ENCODE measurements around the gene GEMIN7. TPM values are rescaled to one million over a fixed set of nuclear protein-coding genes. Genes with fewer than 3 reads are reported as not detected.

The GEMIN7 gene
- total RNA-seq, 1 donor: 16.0 TPM

DNA sequence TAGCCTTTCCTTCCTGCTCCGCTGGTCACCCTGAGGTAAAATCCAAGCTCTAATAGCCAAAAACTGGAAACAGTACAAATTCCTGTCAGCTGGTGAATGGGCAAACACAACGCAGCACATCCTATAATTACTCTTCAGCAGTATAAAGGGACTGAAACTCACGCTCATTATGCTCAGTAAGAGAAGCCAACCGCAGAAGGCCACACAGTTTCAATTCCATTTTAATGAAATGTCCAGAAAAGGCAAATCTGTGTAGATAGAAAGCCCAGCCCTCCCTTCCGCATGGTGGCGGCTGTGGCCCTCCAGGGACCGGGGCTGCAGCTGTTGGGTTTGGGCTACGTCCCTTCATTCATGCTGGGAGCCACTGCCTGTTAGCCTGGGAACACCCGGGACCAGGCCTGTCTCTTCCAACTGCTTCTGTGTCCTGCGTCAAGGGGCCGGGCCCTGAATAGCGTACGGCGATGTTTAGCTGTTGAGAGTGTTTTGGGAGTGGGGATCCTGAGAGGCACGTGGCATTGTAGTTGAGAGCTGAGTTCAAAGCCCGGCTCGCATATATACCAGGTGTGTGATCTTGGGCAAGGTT is 58.2 kb downstream of the GEMIN7 start:
- no peak for DNase-seq (ENCODE audit: low read depth)
- no peak overlapping the region for H3K4me3 ChIP-seq (ENCODE audit: low read depth, low read length)
- TF ChIP-seq, protein P1, sequence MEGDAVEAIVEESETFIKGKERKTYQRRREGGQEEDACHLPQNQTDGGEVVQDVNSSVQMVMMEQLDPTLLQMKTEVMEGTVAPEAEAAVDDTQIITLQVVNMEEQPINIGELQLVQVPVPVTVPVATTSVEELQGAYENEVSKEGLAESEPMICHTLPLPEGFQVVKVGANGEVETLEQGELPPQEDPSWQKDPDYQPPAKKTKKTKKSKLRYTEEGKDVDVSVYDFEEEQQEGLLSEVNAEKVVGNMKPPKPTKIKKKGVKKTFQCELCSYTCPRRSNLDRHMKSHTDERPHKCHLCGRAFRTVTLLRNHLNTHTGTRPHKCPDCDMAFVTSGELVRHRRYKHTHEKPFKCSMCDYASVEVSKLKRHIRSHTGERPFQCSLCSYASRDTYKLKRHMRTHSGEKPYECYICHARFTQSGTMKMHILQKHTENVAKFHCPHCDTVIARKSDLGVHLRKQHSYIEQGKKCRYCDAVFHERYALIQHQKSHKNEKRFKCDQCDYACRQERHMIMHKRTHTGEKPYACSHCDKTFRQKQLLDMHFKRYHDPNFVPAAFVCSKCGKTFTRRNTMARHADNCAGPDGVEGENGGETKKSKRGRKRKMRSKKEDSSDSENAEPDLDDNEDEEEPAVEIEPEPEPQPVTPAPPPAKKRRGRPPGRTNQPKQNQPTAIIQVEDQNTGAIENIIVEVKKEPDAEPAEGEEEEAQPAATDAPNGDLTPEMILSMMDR (IDR thresholded peaks at IDR 0.05; ENCODE audit: insufficient read depth, low read length): no peak

DNA sequence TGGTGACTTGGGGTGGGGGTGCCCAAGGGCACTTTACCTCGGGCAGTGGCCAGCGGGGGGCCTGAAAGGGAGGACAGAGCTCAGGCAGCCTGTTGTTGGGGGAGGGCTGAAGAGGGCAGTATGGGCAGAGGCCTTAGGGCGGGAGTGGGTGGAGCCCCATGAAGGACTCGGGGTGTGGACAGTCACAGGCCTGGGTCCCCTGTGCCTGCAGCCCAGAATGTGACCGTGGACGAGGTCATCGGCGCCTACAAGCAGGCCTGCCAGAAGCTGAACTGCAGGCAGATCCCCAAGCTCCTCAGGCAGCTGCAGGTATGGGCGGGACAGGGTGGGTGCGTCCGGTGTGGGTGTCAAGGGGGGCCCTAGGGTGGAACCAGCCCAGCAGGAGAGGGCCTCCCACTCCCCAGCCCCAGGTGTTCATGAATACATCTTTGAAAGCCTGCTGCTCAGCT is 59.3 kb downstream of the GEMIN7 start:
- H3K4me3 ChIP-seq (ENCODE audit: low read depth, low read length): no peak overlapping the region
- no peak for DNase-seq (ENCODE audit: low read depth)
- TF ChIP-seq, protein P1 (IDR thresholded peaks at IDR 0.05; ENCODE audit: insufficient read depth, low read length): no peak

DNA sequence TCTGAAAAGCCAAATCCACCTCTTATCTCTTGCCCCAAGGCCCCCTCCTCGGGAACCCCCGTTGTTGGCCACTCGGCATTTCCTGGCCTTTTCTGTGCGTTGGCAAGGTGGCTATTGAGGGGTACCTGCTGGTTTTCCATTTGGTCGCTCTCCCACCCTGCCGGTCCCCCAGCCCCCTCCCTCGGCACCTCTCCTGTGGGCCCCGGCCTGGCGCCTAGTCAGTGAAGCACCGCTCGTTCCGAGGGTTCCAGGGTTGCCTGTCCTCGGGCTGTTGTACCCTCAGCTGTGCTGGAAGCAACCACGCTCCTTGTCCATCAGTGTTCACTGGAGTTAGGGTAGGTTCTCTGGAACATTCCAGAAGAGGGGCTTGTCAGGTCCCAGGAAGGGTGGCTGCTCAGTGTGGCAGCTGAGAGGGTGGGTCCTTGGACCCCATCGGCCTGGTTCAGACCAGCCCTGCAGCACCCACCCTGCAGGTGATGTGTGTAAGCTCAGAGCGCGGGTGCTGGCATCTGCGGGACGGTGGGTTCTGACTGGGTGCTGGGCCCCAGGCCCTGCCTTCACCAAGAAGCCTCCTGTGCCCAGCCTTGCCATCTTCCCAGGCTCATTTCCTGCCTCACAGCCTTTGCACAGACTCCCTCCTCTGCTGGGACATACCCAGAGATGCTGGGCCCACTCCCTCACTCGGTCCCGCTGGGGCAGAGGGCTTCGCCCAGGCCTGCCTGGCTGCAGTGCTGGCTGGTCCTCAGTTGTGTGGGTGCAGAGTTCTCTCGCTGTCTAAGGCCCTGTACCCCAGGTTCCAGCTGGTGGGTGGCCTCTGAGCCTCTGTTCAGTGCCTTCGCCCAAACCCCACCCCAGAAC is 60.5 kb downstream of the GEMIN7 start:
- H3K4me3 ChIP-seq (ENCODE audit: low read depth, low read length): no peak overlapping the region
- DNase-seq (ENCODE audit: low read depth): no peak
- TF ChIP-seq, protein P1 (IDR thresholded peaks at IDR 0.05; ENCODE audit: insufficient read depth, low read length): no peak

DNA sequence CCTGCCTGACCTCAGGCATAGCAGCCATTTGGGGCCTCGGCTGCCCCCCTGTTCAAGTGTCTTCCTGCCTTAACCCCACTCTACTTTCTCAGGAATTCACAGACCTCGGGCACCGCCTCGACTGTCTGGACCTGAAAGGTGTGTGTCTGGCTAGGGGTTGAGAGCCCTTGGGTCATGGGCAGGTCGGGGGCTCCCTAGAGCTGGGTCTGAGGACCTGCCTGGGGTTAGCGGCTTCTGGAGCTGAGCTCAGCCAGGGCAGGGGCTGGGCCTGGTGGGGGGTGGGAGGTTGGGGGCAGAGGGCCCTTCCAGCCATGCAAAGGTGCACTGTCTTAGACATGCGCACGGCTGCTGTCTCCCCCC is 61.1 kb downstream of the GEMIN7 start:
- no peak for DNase-seq (ENCODE audit: low read depth)
- TF ChIP-seq, protein P1 (IDR thresholded peaks at IDR 0.05; ENCODE audit: insufficient read depth, low read length): no peak

DNA sequence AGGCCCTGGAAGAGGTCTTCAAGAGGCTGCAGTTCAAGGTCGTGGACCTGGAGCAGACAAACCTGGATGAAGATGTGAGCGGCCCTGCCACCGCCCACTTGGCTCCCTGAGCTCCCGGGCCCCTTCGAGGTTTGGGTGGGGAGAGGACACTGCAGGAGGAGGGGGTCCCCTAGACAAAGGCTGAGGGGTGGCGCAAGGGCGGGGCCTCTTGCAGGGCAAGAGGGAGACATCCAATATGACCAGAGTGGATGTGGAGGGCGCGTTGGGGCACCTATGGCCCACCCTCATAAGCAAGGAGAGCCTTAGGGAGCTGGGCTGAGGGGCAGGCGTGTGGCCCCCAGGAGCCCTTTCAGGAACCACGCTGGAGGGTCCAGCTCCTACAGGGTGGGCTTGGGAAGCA is 61.5 kb downstream of the GEMIN7 start:
- TF ChIP-seq, protein P1 (IDR thresholded peaks at IDR 0.05; ENCODE audit: insufficient read depth, low read length): no peak
- DNase-seq (ENCODE audit: low read depth): no peak
- no peak overlapping the region for H3K4me3 ChIP-seq (ENCODE audit: low read depth, low read length)

More for the DNA sequence above, 61.1 kb downstream of the GEMIN7 start:
- no peak overlapping the region for H3K4me3 ChIP-seq (ENCODE audit: low read depth, low read length)

Small RNAs within 50 kb of the gene (small RNA-seq; reads per million reads assigned to genes)
- not detected for gene RNU6-611P

Other genes with a start within 250 kb of the GEMIN7 start
- gene NECTIN2, start 233.0 kb upstream of the GEMIN7 start, total RNA-seq (ENCODE audit: low replicate concordance): 22.1 and 40.3 TPM in 2 replicates
- 8.7 and 30.2 TPM in 2 replicates for gene TOMM40, start 188.0 kb upstream of the GEMIN7 start, total RNA-seq (ENCODE audit: low replicate concordance)
- 1.6 and 309 TPM in 2 replicates for gene APOE, start 173.5 kb upstream of the GEMIN7 start, total RNA-seq (ENCODE audit: low replicate concordance)
- gene APOC1, start 164.7 kb upstream of the GEMIN7 start, total RNA-seq (ENCODE audit: low replicate concordance): 1.7 and 52.6 TPM in 2 replicates
- gene APOC4, start 137.0 kb upstream of the GEMIN7 start, total RNA-seq (ENCODE audit: low replicate concordance): not detected in 2 replicates
- gene APOC2, start 133.2 kb upstream of the GEMIN7 start, total RNA-seq (ENCODE audit: low replicate concordance): not detected in 2 replicates
- 11.4 and 39.0 TPM in 2 replicates for gene CLPTM1, start 123.9 kb upstream of the GEMIN7 start, total RNA-seq (ENCODE audit: low replicate concordance)
- gene RELB, start 77.8 kb upstream of the GEMIN7 start, total RNA-seq (ENCODE audit: low replicate concordance): 3.4 and 5.9 TPM in 2 replicates
- gene CLASRP, start 40.2 kb upstream of the GEMIN7 start, total RNA-seq (ENCODE audit: low replicate concordance): 14.1 and 32.4 TPM in 2 replicates
- 0.27 TPM in 1 of 2 replicates, not detected in the other for gene ZNF296, start 2.8 kb upstream of the GEMIN7 start, total RNA-seq (ENCODE audit: low replicate concordance)
- 28.0 and 179 TPM in 2 replicates for gene PPP1R37, start 13.9 kb downstream of the GEMIN7 start, total RNA-seq (ENCODE audit: low replicate concordance)
- 0.25 and 0.36 TPM in 2 replicates for gene NKPD1, start 81.7 kb downstream of the GEMIN7 start, total RNA-seq (ENCODE audit: low replicate concordance)
- gene TRAPPC6A, start 99.0 kb downstream of the GEMIN7 start, total RNA-seq (ENCODE audit: low replicate concordance): 6.9 and 10.1 TPM in 2 replicates
- gene BLOC1S3, start 99.5 kb downstream of the GEMIN7 start, total RNA-seq (ENCODE audit: low replicate concordance): 7.7 and 16.1 TPM in 2 replicates
- gene EXOC3L2, start 166.1 kb downstream of the GEMIN7 start, total RNA-seq (ENCODE audit: low replicate concordance): under 0.01 TPM in 1 of 2 replicates, not detected in the other
- gene MARK4, start 172.0 kb downstream of the GEMIN7 start, total RNA-seq (ENCODE audit: low replicate concordance): 9.8 and 17.1 TPM in 2 replicates
- gene CKM, start 243.6 kb downstream of the GEMIN7 start, total RNA-seq (ENCODE audit: low replicate concordance): not detected in 2 replicates